Kidney (tissue), 14 donors: ENCODE results near the gene SORBS2. TPM values are rescaled to one million over a fixed set of nuclear protein-coding genes. Genes with fewer than 3 reads are reported as not detected.

Experiments used
- DNase-seq, 5 donors: peaks; one replicate each; pipeline ENCODE4 v3.0.0-alpha.2; 2013 to 2020
- FAIRE-seq: peaks from 2 replicates; lab custom pipeline; 2012; peaks lifted over from hg19 to GRCh38; lab: Jason Lieb, UNC
- H3K27ac ChIP-seq, 2 donors: one replicate each; pipeline ENCODE4 v1.7.0; 2013; ENCODE audit warnings: low read depth in 2 of 2, low read length in 2 of 2, inconsistent platforms in 1 of 2
- H3K27me3 ChIP-seq: one replicate; pipeline ENCODE4 v1.7.1; 2013; ENCODE audit warnings: low read length, inconsistent platforms; ENCODE audit not compliant: control insufficient read depth, insufficient read depth
- H3K36me3 ChIP-seq, 3 donors: one replicate each; pipeline versions ENCODE4 v1.7.0 to v1.7.1; 2013; ENCODE audit warnings: low read length in 3 of 3, control low read depth in 1 of 3, inconsistent platforms in 1 of 3; ENCODE audit not compliant: insufficient read depth in 3 of 3, control insufficient read depth in 2 of 3
- H3K4me1 ChIP-seq, 3 donors: one replicate each; pipeline versions ENCODE4 v1.7.0 to v1.7.1; 2013; ENCODE audit warnings: low read length in 3 of 3, inconsistent platforms in 1 of 3, low read depth in 1 of 3; ENCODE audit not compliant: control insufficient read depth in 2 of 3, insufficient read depth in 2 of 3
- H3K4me3 ChIP-seq, 3 donors: one replicate each; pipeline versions ENCODE4 v1.7.0 to v1.8.1; 2013; ENCODE audit warnings: low read length in 3 of 3, control low read depth in 1 of 3, inconsistent platforms in 1 of 3
- H3K9ac ChIP-seq, 3 donors: one replicate each; pipeline versions ENCODE4 v1.7.0 to v1.7.1; 2013; ENCODE audit warnings: low read length in 3 of 3, control low read depth in 1 of 3, inconsistent platforms in 1 of 3
- H3K9me3 ChIP-seq, 3 donors: one replicate each; pipeline versions ENCODE4 v1.7.0 to v1.7.1; 2013; ENCODE audit warnings: low read length in 3 of 3, control low read depth in 1 of 3, inconsistent platforms in 1 of 3; ENCODE audit not compliant: control insufficient read depth in 2 of 3, insufficient read depth in 1 of 3
- intact Hi-C: fragments of 100-400 bp; cut with DNase I; formaldehyde crosslinking; loops from one replicate; pipeline ENCODE4 v1.11.1; 2022
- polyA plus RNA-seq: library from polyadenylated mRNA; stranded (reverse); fragments of 350-450 nt; fragmentation: Illumina TruSeq; extraction: RNeasy Lipid Tissue Mini Kit (QIAGEN cat#74804); gene quantifications from one replicate; pipeline ENCODE4 v1.2.3, GENCODE V29; 2014; ENCODE audit warnings: low read depth, low replicate concordance; ENCODE audit not compliant: insufficient read depth
- total RNA-seq: library from RNA; stranded (reverse); fragmentation: NEBNext Ultra II Directional; extraction: Animal tissue kit (Norgen Biotek cat#: 25700); gene quantifications from one replicate; pipeline ENCODE4 v1.2.1, GENCODE V29; 2021
- TF ChIP-seq, protein P1 (sequence below): IDR thresholded peaks from 3 replicates; pipeline ENCODE4 v1.5.1; 2012; ENCODE audit warnings: mild to moderate bottlenecking, moderate library complexity, borderline replicate concordance; ENCODE audit not compliant: insufficient read depth; ENCODE audit errors: extremely low read depth
- donor health status: control.
- donor health status: control.
- donor health status: control.
- donor health status: control.
- donor health status: control.
- donor health status: DM: yes; HTN: yes; CAD: no.
- donor health status: Normal renal cell carcinoma (clear cell type).

The SORBS2 gene
- total and polyA plus RNA-seq, 2 donors from 2014 or later, result 26.0 to 127 TPM

DNA sequence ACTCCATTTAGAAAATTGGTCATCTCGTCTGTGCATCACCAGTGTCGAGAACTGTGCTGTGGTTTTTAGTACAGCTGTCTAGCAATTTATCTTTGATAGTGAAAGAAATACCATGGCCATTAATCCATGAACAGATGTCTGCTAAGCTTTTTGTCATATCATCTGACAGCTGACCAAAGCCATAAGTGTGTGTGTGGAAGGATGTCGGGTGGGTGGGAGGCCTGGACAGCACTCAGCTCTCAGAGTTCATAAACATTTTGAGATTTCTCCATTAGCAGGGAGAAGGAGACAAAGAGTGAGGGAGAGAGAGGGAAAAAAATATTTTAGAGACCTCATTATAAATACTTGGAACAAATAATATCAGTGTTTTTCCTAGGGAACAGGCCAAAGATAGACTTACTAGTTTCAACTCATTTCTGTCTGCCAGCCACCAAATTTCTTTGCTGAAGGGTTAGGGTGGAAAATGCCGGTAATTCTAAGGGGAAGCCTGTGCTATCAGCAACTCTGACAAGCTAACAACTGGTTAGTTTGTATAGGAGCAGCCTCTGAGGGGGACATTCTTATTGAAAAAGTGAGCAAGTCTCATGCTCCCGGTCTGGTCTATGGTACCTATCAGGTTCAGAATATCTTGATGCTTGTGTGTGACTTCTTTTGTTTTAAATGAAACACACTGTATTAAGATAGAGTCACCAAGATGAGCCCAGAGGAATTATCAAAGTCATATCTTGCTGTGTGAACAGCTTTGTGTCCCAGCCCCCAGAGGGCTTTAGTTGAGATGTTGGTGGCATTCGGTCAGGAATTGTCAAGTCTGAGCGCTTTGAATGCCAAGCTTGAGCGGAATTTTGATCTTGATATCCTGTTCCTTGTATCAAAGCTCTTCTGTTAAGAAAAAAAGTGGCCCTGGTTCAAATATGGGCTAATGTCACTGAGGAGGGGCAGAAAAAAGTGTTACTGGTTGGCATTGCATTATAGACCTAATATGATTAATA is 234.7 kb downstream of the SORBS2 start:
- Histone ChIP-seq H3K27ac (no peak overlapping the region), H3K36me3 (no peaks in the 10 kb centered on the region), H3K4me1 (no peaks in the 10 kb centered on the region), H3K9me3 (no peaks in the 10 kb centered on the region), H3K27me3 (no peaks in the 10 kb centered on the region), H3K4me3 (no peak overlapping the region), H3K9ac (no peak overlapping the region)
- intact Hi-C loops, result no loop called here
- no peak for DNase-seq
- TF ChIP-seq, protein P1, sequence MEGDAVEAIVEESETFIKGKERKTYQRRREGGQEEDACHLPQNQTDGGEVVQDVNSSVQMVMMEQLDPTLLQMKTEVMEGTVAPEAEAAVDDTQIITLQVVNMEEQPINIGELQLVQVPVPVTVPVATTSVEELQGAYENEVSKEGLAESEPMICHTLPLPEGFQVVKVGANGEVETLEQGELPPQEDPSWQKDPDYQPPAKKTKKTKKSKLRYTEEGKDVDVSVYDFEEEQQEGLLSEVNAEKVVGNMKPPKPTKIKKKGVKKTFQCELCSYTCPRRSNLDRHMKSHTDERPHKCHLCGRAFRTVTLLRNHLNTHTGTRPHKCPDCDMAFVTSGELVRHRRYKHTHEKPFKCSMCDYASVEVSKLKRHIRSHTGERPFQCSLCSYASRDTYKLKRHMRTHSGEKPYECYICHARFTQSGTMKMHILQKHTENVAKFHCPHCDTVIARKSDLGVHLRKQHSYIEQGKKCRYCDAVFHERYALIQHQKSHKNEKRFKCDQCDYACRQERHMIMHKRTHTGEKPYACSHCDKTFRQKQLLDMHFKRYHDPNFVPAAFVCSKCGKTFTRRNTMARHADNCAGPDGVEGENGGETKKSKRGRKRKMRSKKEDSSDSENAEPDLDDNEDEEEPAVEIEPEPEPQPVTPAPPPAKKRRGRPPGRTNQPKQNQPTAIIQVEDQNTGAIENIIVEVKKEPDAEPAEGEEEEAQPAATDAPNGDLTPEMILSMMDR, result no peak
- FAIRE-seq, result no peak

DNA sequence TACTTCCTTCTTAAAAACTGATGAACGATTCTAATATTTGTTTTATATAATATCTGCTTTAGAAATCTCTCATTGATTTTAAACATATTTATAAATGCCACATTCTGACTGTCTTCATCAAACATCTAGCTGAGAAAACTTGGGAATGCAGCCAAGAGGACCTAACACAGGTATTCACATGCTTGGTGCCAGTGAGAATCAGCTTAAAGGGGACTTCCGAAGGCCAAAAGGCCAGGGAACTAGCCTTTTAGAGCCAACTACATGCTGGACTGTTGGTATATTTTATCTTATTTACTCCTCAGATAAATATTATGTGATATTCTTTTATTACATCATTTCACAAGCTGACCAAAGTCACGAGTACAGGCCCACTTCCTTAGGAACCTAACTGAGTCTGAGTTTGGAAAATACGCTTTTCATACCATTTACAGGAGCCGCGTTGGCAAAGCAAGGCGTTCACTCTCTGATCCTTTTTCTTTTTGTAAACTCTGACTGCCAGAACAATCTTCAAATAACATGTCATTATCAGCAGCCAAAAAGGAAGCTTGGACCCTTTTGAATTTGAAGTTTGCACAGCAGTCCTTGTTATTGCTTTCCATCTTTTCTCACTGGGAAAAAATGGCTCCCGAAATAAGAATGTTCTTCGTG is 235.6 kb downstream of the SORBS2 start:
- TF ChIP-seq, protein P1, result no peak
- Histone ChIP-seq H3K27me3 (no peaks in the 10 kb centered on the region), H3K9ac (no peak overlapping the region), H3K4me1 (no peaks in the 10 kb centered on the region), H3K9me3 (no peaks in the 10 kb centered on the region), H3K36me3 (no peaks in the 10 kb centered on the region), H3K4me3 (no peak overlapping the region), H3K27ac (no peak overlapping the region)
- no peak for FAIRE-seq
- intact Hi-C loops, result no loop called here
- DNase-seq, result no peak

DNA sequence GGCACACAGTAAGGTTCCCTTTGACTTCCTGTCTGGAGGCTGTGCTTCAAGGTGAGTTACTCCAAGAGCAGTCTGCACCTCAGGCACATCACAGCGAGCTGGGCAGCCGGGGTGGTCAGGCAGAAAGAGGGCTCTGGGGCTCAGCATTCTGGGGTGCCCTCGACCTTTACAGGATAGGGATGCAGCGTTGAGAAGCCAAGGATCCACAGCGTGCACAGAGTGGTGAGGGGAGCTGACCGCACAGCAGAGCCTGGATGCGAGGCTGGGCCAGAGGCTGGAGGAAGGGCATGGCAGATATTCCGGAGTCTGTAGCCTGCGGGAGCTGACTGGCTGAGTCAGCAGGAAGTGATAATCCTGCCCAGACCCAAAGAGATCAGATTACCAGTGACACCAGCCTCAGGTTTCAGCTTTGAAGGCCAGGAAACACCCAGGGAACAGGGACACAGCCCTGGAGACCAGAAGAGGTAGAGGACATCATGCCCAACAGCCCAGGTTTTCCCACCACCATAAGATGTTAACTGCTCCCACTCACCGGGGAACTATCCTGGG is 238.3 kb downstream of the SORBS2 start:
- peak in 3 of 5 donors; percentile 27 to 58 (median 36) for DNase-seq
- TF ChIP-seq, protein P1, result no peak
- Histone ChIP-seq H3K4me1 (no peaks in the 10 kb centered on the region), H3K27me3 (no peaks in the 10 kb centered on the region), H3K27ac (no peak overlapping the region), H3K9ac (no peak overlapping the region), H3K4me3 (no peak overlapping the region), H3K9me3 (no peaks in the 10 kb centered on the region), H3K36me3 (no peaks in the 10 kb centered on the region)
- FAIRE-seq, result no peak
- intact Hi-C loops, result no loop called here
